Activated CD4-positive, alpha-beta memory T cell treated with anti-CD3 and anti-CD28 coated beads for 36 hours (primary cell): ENCODE results near the gene MS4A18. TPM values are rescaled to one million over a fixed set of nuclear protein-coding genes. Genes with fewer than 3 reads are reported as not detected.
"Not testable (repeated sequence)": the region's sequence is repeated elsewhere in the genome, so short reads cannot be mapped to it uniquely, and the experiment has no call there.

Source experiments
- CTCF ChIA-PET: fragments of 350-600 bp; sonication (Branson Sonifier 250); formaldehyde crosslinking; loops from one replicate; lab custom pipeline; 2021; ENCODE audit warnings: antibody characterized with exemption, inconsistent platforms; lab: Charles Lee
- POLR2A ChIA-PET: fragments of 350-600 bp; sonication (Branson Sonifier 250); formaldehyde crosslinking; loops from one replicate; lab custom pipeline; 2021; ENCODE audit warnings: antibody characterized with exemption; lab: Charles Lee
- DNase-seq: peaks from one replicate; pipeline ENCODE4 v3.0.0-alpha.2; 2020
- H3K27ac Mint-ChIP-seq: one replicate; pipeline ENCODE4 v1.8.0; 2021; ENCODE audit warnings: mixed read lengths
- H3K27me3 Mint-ChIP-seq: one replicate; pipeline ENCODE4 v1.8.0; 2021; ENCODE audit warnings: mixed read lengths
- H3K36me3 Mint-ChIP-seq: one replicate; pipeline ENCODE4 v1.8.0; 2021; ENCODE audit warnings: mixed read lengths
- H3K4me1 Mint-ChIP-seq: one replicate; pipeline ENCODE4 v1.8.0; 2021; ENCODE audit warnings: low read depth, mixed read lengths
- H3K4me3 Mint-ChIP-seq: one replicate; pipeline ENCODE4 v1.8.0; 2021; ENCODE audit warnings: mild to moderate bottlenecking, mixed read lengths
- H3K9me3 Mint-ChIP-seq: one replicate; pipeline ENCODE4 v1.8.0; 2021; ENCODE audit warnings: mixed read lengths
- intact Hi-C: fragments of 100-400 bp; cut with micrococcal nuclease; formaldehyde crosslinking; loops from one replicate; pipeline ENCODE4 v1.15.1; 2023
- total RNA-seq, 2 experiments: library from RNA; stranded (reverse); gene quantifications; one replicate each; pipeline ENCODE4 v1.2.3, GENCODE V29; 2021

MS4A18 gene
- total RNA-seq, 2 experiments from 2014 or later: not detected

GRCh38 chr11:60741421-60741820 is 16.9 kb downstream of the MS4A18 start:
- H3K27me3 Mint-ChIP-seq: peaks cover 9% of the 10 kb centered on the region
- DNase-seq: no peak
- no peaks in the 10 kb centered on the region for H3K36me3 Mint-ChIP-seq
- intact Hi-C loops: no loop called here
- H3K4me1 Mint-ChIP-seq: no peaks in the 10 kb centered on the region
- no peak overlapping the region for H3K4me3 Mint-ChIP-seq
- no peaks in the 10 kb centered on the region for H3K9me3 Mint-ChIP-seq
- ChIA-PET POLR2A (no interaction called here), CTCF (no interaction called here)
- no peak overlapping the region for H3K27ac Mint-ChIP-seq

GRCh38 chr11:60743058-60743457 is 18.5 kb downstream of the MS4A18 start:
- Mint-ChIP-seq H3K9me3 (no peaks in the 10 kb centered on the region), H3K27me3 (peaks cover 9% of the 10 kb centered on the region), H3K27ac (no peak overlapping the region), H3K36me3 (no peaks in the 10 kb centered on the region), H3K4me3 (no peak overlapping the region), H3K4me1 (no peaks in the 10 kb centered on the region)
- no peak for DNase-seq
- ChIA-PET CTCF (interaction anchor here (1.5 kb wide), 1 partner anchor 13 kb away, joined by 8 read pairs; the partner anchor contains the start of gene MS4A15), POLR2A (no interaction called here)
- intact Hi-C loops: no loop called here

DNA sequence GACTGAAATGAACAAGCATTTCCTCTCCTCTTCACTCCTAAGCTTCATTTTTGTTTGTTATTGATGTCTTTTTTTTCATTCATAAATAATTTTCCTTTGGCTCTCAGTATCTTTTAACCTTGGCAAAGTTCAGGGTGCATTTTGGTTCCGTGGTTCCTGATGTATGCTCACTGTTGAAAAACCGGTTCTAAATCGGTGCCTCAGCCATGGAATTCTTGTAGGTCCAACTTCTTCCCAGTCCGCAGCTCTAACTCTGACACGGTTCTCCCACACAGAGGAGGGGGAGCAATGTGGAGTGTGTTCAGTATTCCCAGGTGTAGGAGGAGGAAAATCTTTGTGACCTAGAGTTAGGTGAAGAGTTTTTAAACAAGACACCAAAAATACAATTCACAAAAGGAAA is 19.6 kb downstream of the MS4A18 start:
- Mint-ChIP-seq H3K4me1 (no peaks in the 10 kb centered on the region), H3K36me3 (no peaks in the 10 kb centered on the region), H3K4me3 (no peak overlapping the region), H3K27me3 (peaks cover 5% of the 10 kb centered on the region), H3K9me3 (no peaks in the 10 kb centered on the region), H3K27ac (no peak overlapping the region)
- intact Hi-C loops: no loop called here
- POLR2A ChIA-PET: no interaction called here
- CTCF ChIA-PET: interaction anchor here (1.5 kb wide), 1 partner anchor 12 kb away, joined by 8 read pairs; the partner anchor contains the start of gene MS4A15
- DNase-seq: no peak

- no peak for DNase-seq
- H3K27ac Mint-ChIP-seq: no peak overlapping the region
- ChIA-PET POLR2A (no interaction called here), CTCF (interaction anchor here (1.3 kb wide), 1 partner anchor 28 kb away, joined by 3 read pairs; no protein-coding TSS in a partner anchor)
- H3K27me3 Mint-ChIP-seq: peaks cover 14% of the 10 kb centered on the region
- H3K4me3 Mint-ChIP-seq: no peak overlapping the region
- H3K4me1 Mint-ChIP-seq: no peaks in the 10 kb centered on the region
- intact Hi-C loops: no loop called here
- no peaks in the 10 kb centered on the region for H3K9me3 Mint-ChIP-seq
- H3K36me3 Mint-ChIP-seq: no peaks in the 10 kb centered on the region
Observed at GRCh38 chr11:60747359-60747873, 22.9 kb downstream of the MS4A18 start.

DNA sequence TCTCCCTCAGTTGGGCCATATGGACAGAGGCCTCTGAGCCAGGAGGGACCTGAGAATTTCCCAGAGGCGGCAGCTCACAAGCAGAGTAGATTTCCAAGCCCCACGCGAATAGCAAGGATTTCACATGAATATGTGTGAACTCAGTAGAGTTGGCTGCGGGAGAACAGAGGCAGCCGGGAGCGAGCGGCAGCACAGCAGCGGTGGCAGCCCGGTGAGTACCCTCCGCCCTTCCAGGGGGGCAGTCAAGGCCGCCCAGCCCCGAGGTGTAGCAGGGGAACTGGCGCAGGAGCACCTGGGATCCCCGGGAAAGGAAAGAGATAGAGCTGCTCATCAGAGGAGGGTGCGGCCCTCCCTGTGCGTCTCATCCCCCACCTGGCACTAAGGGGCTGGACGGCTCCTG is 23.7 kb downstream of the MS4A18 start:
- no peaks in the 10 kb centered on the region for H3K9me3 Mint-ChIP-seq
- ChIA-PET CTCF (interaction anchor here (1.3 kb wide), 1 partner anchor 27 kb away, joined by 3 read pairs; no protein-coding TSS in a partner anchor), POLR2A (no interaction called here)
- no peaks in the 10 kb centered on the region for H3K4me1 Mint-ChIP-seq
- H3K27me3 Mint-ChIP-seq: peaks cover 16% of the 10 kb centered on the region
- no peak for DNase-seq
- H3K36me3 Mint-ChIP-seq: no peaks in the 10 kb centered on the region
- no peak overlapping the region for H3K27ac Mint-ChIP-seq
- no peak overlapping the region for H3K4me3 Mint-ChIP-seq
- intact Hi-C loops: no loop called here

- ChIA-PET CTCF (no interaction called here), POLR2A (no interaction called here)
Observed at GRCh38 chr11:60748821-60749220, 24.3 kb downstream of the MS4A18 start.

GRCh38 chr11:60750911-60751310 is 26.4 kb downstream of the MS4A18 start:
- Mint-ChIP-seq H3K4me1 (no peaks in the 10 kb centered on the region), H3K27ac (no peak overlapping the region), H3K27me3 (peaks cover 12% of the 10 kb centered on the region), H3K9me3 (no peaks in the 10 kb centered on the region), H3K4me3 (no peak overlapping the region), H3K36me3 (no peaks in the 10 kb centered on the region)
- POLR2A ChIA-PET: no interaction called here
- CTCF ChIA-PET: no interaction called here
- DNase-seq: no peak
- intact Hi-C loops: no loop called here

More at GRCh38 chr11:60748821-60749220, 24.3 kb downstream of the MS4A18 start:
- Mint-ChIP-seq H3K4me3 (no peak overlapping the region), H3K27ac (no peak overlapping the region), H3K27me3 (peaks cover 17% of the 10 kb centered on the region), H3K36me3 (no peaks in the 10 kb centered on the region), H3K4me1 (no peaks in the 10 kb centered on the region), H3K9me3 (no peaks in the 10 kb centered on the region)
- intact Hi-C loops: no loop called here
- DNase-seq: no peak

GRCh38 chr11:60753309-60753708 is 28.8 kb downstream of the MS4A18 start:
- ChIA-PET POLR2A (no interaction called here), CTCF (interaction anchor here (0.6 to 1.4 kb wide), 3 partner anchors 10 to 390 kb away, joined by 3 to 5 read pairs (median 4); no protein-coding TSS in a partner anchor)
- DNase-seq: no peak
- Mint-ChIP-seq H3K27me3 (peaks cover 18% of the 10 kb centered on the region), H3K4me1 (no peaks in the 10 kb centered on the region), H3K4me3 (no peak overlapping the region), H3K9me3 (no peaks in the 10 kb centered on the region), H3K27ac (no peak overlapping the region), H3K36me3 (no peaks in the 10 kb centered on the region)
- intact Hi-C loops: no loop called here

DNA sequence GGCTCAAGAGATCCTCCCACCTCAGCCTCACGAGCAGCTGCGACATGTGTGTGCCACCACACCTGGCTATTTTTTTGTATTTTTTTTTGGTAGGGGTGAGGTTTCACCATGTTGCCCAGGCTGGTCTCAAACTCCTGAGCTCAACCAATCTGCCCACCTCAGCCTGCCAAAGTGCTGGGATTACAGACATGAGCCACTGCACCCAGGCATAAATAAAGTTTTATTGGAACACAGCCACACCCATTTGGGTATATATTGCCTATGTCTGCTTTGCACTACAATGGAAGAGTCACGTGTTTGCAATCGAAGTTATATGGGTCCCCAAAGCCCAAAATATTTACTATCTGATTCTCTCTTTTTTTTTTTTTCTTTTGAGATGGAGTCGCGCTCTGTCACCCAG is 30.4 kb downstream of the MS4A18 start:
- Mint-ChIP-seq H3K4me1 (no peaks in the 10 kb centered on the region), H3K27ac (no peak overlapping the region), H3K27me3 (peaks cover 28% of the 10 kb centered on the region), H3K9me3 (no peaks in the 10 kb centered on the region), H3K36me3 (no peaks in the 10 kb centered on the region), H3K4me3 (no peak overlapping the region)
- ChIA-PET CTCF (no interaction called here), POLR2A (no interaction called here)
- DNase-seq: no peak
- intact Hi-C loops: no loop called here

DNA sequence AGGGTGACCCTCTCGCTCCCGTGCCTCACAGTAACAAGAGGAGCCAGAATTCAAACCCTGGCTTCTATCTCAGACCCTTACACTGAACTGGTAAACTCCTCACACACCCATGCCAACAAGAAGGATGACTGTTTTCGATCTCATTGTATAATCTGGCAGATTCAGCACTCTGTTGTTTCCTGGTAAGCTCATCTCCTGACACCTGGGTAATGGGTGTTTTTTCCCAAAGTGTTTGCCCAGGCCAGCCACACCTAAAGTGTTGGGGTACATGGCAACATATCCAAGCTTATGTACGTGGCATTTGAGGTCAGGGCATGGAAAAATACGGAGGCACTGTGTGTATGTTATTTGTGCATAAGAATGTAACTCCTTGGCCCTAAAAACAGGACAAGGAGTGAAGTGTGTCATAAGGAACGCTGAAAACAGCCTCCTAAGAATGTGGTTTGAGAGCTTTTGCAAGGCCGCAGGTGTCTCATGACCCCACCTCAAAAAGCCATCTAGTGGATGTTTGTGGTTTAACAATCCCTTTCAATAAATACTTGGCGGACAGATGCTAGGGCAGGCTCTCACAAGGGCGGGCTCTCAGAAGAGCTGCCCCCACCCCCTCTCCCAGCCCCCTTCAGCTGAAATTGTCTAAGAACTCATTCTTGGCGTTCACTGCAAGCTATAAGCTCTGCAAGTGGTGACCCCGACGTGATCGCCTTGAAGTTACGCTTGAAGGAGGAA is 31.9 kb downstream of the MS4A18 start, which contains the start of gene MS4A15:
MS4A15 (plus strand) TSS at position 561 of the 726 bp plus-strand sequence. CDS start 6,867 bp downstream, outside the sequence.
- no peak within 1 kb of the TSS for H3K4me3 Mint-ChIP-seq
- H3K4me1 Mint-ChIP-seq: no peaks in the 10 kb centered on the region
- H3K36me3 Mint-ChIP-seq: no peaks in the 10 kb centered on the region
- intact Hi-C loops: no loop called here
- peaks cover 28% of the 10 kb centered on the region for H3K27me3 Mint-ChIP-seq
- CTCF ChIA-PET: interaction anchor here (0.8 to 1.4 kb wide), 7 partner anchors 9 to 393 kb away, joined by 3 to 8 read pairs (median 3); no protein-coding TSS in a partner anchor
- H3K9me3 Mint-ChIP-seq: no peaks in the 10 kb centered on the region
- POLR2A ChIA-PET: no interaction called here
- DNase-seq: no peak
- H3K27ac Mint-ChIP-seq: no peak within 1 kb of the TSS

- Mint-ChIP-seq H3K4me1 (no peaks in the 10 kb centered on the region), H3K27me3 (peaks cover 25% of the 10 kb centered on the region)
- intact Hi-C loops: no loop called here
Observed at GRCh38 chr11:60757231-60757800, 32.8 kb downstream of the MS4A18 start.

GRCh38 chr11:60758671-60759070 is 34.2 kb downstream of the MS4A18 start:
- intact Hi-C loops, DNase-seq, H3K36me3 Mint-ChIP-seq, H3K9me3 Mint-ChIP-seq, H3K4me1 Mint-ChIP-seq, H3K27ac Mint-ChIP-seq, POLR2A ChIA-PET, H3K4me3 Mint-ChIP-seq: not testable (repeated sequence)
- CTCF ChIA-PET: interaction anchor here (0.9 kb wide), 2 partner anchors 17 to 482 kb away, joined by 3 to 4 read pairs; no protein-coding TSS in a partner anchor
- peaks cover 24% of the 10 kb centered on the region for H3K27me3 Mint-ChIP-seq

More at GRCh38 chr11:60757231-60757800, 32.8 kb downstream of the MS4A18 start:
- no peak for DNase-seq
- H3K27ac Mint-ChIP-seq: no peak overlapping the region
- ChIA-PET CTCF (interaction anchor here (0.8 to 1.4 kb wide), 6 partner anchors 8 to 394 kb away, joined by 3 to 8 read pairs (median 4); no protein-coding TSS in a partner anchor), POLR2A (no interaction called here)
- no peaks in the 10 kb centered on the region for H3K9me3 Mint-ChIP-seq
- H3K36me3 Mint-ChIP-seq: no peaks in the 10 kb centered on the region
- H3K4me3 Mint-ChIP-seq: no peak overlapping the region
